ENCODE measurements around the gene PPP3R1.

- TF ChIP-seq, protein P1, sequence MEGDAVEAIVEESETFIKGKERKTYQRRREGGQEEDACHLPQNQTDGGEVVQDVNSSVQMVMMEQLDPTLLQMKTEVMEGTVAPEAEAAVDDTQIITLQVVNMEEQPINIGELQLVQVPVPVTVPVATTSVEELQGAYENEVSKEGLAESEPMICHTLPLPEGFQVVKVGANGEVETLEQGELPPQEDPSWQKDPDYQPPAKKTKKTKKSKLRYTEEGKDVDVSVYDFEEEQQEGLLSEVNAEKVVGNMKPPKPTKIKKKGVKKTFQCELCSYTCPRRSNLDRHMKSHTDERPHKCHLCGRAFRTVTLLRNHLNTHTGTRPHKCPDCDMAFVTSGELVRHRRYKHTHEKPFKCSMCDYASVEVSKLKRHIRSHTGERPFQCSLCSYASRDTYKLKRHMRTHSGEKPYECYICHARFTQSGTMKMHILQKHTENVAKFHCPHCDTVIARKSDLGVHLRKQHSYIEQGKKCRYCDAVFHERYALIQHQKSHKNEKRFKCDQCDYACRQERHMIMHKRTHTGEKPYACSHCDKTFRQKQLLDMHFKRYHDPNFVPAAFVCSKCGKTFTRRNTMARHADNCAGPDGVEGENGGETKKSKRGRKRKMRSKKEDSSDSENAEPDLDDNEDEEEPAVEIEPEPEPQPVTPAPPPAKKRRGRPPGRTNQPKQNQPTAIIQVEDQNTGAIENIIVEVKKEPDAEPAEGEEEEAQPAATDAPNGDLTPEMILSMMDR (IDR thresholded peaks at IDR 0.05), result no peak
- no peak for TF ChIP-seq POLR2A (IDR thresholded peaks at IDR 0.05)
Observed at GRCh38 chr2:68216454-68217310, 35.6 kb downstream of the PPP3R1 start.
